Thyroid gland (tissue), 4 donors: ENCODE measurements around the gene CCDC138.

ENCODE experiments used
- CTCF ChIP-seq, 6 experiments: fragments of 200-600 bp in 3 of 6; fragments of 450-650 bp in 3 of 6; sonication (generic) in 3 of 6; IDR thresholded peaks; one replicate each; pipeline ENCODE4 v1.5.1; 2016 to 2019; ENCODE audit warnings: antibody characterized with exemption in 6 of 6, mild to moderate bottlenecking in 2 of 6, inconsistent platforms in 1 of 6, moderate library complexity in 1 of 6
- POLR2A ChIP-seq, 2 donors: fragments of 450-650 bp; IDR thresholded peaks; one replicate each; pipeline ENCODE4 v1.6.1; 2017; ENCODE audit warnings: antibody characterized with exemption in 2 of 2, mild to moderate bottlenecking in 2 of 2, moderate library complexity in 1 of 2

GRCh38 chr2:108911807-108912628, 125.4 kb downstream of the CCDC138 start:
- TF ChIP-seq POLR2A (IDR thresholded peaks at IDR 0.05) (no peak), CTCF (IDR thresholded peaks at IDR 0.05) (no peak)
